OCI-LY7 (cell line): ENCODE data around the gene NUTF2.

Experiments
- EZH2phosphoT487 ChIP-seq: fragments of 200-600 bp; sonication (generic); IDR thresholded peaks from 2 replicates; pipeline ENCODE4 v1.6.1; 2018; ENCODE audit warnings: low read depth, borderline replicate concordance, mild to moderate bottlenecking, mixed run types, antibody characterized with exemption, low read length, moderate library complexity, mixed read lengths
- TF ChIP-seq, protein P1 (sequence below): fragments of 200-600 bp; sonication (generic); conservative IDR thresholded peaks from 2 replicates; pipeline ENCODE4 v1.5.1; 2014; ENCODE audit warnings: mild to moderate bottlenecking, antibody characterized with exemption, low read length, moderate library complexity, mixed read lengths

GRCh38 chr16:67855789-67856188 is 9.1 kb downstream of the NUTF2 start:
- TF ChIP-seq, protein P1, sequence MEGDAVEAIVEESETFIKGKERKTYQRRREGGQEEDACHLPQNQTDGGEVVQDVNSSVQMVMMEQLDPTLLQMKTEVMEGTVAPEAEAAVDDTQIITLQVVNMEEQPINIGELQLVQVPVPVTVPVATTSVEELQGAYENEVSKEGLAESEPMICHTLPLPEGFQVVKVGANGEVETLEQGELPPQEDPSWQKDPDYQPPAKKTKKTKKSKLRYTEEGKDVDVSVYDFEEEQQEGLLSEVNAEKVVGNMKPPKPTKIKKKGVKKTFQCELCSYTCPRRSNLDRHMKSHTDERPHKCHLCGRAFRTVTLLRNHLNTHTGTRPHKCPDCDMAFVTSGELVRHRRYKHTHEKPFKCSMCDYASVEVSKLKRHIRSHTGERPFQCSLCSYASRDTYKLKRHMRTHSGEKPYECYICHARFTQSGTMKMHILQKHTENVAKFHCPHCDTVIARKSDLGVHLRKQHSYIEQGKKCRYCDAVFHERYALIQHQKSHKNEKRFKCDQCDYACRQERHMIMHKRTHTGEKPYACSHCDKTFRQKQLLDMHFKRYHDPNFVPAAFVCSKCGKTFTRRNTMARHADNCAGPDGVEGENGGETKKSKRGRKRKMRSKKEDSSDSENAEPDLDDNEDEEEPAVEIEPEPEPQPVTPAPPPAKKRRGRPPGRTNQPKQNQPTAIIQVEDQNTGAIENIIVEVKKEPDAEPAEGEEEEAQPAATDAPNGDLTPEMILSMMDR: no peak
- TF ChIP-seq EZH2phosphoT487: no peak
